GM12864 (cell line): ENCODE results near the gene TSPOAP1.

Experiments used
- DNase-seq: peaks from one replicate; pipeline ENCODE4 v3.0.0-alpha.2; 2011; ENCODE audit warnings: low read depth
- H3K4me3 ChIP-seq: 2 replicates; pipeline ENCODE4 v1.5.1; 2011; ENCODE audit warnings: mild to moderate bottlenecking, low read depth, low read length, control low read depth
- TF ChIP-seq, protein P1 (sequence below): IDR thresholded peaks from 2 replicates; pipeline ENCODE4 v1.5.1; 2011; ENCODE audit warnings: low read depth, mild to moderate bottlenecking, moderate library complexity, low read length, control low read depth, inconsistent platforms; ENCODE audit errors: missing control alignments

TSPOAP1 gene

DNA sequence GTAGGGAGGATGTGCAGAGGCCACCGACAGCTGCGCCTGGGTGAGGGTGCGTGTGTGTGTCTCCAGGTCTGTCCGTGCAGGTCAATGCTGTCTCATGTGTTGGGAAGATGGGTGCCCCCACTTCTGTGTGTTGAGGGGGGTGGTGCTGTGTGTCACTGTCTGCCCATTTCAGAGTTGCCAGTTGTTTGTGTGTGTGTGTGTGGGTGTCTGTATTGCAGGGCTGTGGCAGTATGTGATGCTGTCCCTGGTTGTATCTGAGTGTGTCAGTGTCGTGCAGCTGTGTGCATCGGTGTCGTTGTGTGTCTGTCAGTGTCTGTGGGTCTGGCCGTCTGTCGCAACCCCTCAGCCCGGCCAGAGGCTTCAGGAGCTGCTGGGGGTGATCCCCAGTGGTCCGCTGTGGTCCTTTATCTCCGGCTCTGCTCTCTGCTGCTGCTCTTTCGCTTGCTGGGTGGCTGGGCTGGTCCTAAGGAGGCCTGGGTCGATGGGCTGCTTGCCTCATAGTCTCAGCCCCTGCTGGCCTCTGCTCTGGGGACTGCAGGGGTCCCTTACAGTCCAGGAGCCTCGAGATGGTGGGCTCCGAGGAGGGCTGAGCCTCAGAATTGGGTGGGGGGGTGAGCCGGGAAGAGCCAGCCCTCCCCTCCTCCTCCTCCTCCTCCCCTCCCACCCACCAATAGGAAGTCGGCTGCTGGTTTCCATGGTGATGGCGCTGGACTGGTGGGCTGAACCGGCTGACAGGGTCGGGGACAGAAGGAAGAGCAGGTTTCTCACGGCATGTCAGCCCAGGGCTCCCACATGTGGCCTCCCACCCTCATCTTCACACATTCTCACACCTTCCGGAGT lies at the start of gene TSPOAP1:
TSPOAP1 (minus strand) TSS at position 601 of the 840 bp plus-strand sequence. CDS start 875 bp downstream, outside the sequence.
- TF ChIP-seq, protein P1, sequence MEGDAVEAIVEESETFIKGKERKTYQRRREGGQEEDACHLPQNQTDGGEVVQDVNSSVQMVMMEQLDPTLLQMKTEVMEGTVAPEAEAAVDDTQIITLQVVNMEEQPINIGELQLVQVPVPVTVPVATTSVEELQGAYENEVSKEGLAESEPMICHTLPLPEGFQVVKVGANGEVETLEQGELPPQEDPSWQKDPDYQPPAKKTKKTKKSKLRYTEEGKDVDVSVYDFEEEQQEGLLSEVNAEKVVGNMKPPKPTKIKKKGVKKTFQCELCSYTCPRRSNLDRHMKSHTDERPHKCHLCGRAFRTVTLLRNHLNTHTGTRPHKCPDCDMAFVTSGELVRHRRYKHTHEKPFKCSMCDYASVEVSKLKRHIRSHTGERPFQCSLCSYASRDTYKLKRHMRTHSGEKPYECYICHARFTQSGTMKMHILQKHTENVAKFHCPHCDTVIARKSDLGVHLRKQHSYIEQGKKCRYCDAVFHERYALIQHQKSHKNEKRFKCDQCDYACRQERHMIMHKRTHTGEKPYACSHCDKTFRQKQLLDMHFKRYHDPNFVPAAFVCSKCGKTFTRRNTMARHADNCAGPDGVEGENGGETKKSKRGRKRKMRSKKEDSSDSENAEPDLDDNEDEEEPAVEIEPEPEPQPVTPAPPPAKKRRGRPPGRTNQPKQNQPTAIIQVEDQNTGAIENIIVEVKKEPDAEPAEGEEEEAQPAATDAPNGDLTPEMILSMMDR, result no peak
- peak; percentile 91 for DNase-seq
- peak within 1 kb of the TSS; percentile 41 for H3K4me3 ChIP-seq

DNA sequence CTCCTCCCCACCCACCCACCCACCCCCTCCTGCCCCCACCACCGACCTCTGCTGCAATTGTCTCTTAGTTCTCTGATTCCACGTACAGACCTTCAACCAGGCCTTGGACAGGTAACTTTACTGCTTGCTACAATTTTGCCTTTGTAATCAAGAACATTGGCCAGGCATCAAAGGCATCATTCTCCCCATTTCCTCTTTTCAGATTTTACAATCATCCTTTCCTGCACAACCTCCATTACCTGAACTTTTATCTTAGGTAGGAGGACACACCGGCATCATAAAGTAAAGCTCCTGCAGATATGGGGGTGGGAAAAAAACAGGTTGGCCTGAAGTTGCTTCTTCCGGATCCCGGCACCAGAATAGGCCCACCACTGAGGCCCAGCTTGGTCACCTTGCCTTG lies 49.1 kb upstream of the TSPOAP1 start:
- H3K4me3 ChIP-seq, result no peak overlapping the region
- no peak for DNase-seq
- TF ChIP-seq, protein P1, result no peak

DNA sequence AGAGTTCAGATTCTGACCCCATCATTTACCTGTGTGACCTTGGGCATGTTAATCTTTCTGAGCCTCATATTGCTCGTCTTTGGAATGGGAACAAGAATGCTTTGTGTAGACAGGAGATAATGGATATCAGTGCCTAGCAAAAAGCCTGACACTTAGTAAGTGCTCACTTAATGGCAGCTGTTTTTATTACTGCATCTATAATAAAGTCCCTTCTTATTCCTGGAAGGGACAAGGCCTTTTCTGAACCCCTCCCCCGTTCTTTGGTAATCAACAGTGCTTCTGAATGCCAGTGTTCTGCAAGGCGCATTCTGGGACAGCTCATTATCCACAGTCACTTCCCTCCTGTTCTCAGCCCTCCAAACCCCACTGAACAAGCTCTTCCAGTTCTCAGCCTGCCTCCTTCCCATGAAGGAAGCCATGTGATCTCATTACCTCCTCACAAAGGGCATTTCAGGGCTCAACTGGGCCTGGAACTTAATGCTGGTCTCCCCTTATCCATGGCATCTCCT lies 48.6 kb upstream of the TSPOAP1 start:
- no peak overlapping the region for H3K4me3 ChIP-seq
- TF ChIP-seq, protein P1, result no peak
- no peak for DNase-seq

GRCh38 chr17:58376472-58377000 lies 47.9 kb upstream of the TSPOAP1 start:
- DNase-seq, result no peak
- H3K4me3 ChIP-seq, result no peak overlapping the region
- TF ChIP-seq, protein P1, result no peak

DNA sequence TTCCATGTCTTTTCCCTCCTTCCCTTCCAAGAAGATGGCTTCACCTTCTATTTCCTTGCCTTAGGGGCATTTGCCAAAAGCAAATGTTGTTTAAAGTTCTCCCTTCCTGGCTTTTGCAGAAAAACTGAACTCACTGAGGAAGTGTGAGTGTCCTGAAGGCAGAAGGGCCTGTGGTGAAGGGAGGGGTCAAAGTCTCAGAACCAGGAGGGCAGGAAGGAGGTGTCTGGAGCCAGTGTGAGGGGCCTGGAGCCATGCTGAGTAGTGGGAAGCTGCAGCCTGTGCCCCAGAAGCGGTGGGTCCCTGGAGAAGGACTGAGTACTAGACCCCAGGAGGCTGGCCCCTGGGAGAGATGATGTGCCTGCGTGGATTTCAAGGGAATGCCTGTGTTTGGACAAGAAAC lies 47.2 kb upstream of the TSPOAP1 start:
- TF ChIP-seq, protein P1, result no peak
- DNase-seq, result no peak
- H3K4me3 ChIP-seq, result no peak overlapping the region

- TF ChIP-seq, protein P1, result no peak
- no peak for DNase-seq
- H3K4me3 ChIP-seq, result no peak overlapping the region
Measured at GRCh38 chr17:58375256-58375655, 46.7 kb upstream of the TSPOAP1 start.
